Measurements from ENCODE around the gene NMT1. TPM values are rescaled to one million over a fixed set of nuclear protein-coding genes. Genes with fewer than 3 reads are reported as not detected.

The NMT1 gene
- total and polyA plus RNA-seq, 2 donors: 39.3 to 70.7 TPM

GRCh38 chr17:45132572-45133463 lies 71.7 kb downstream of the NMT1 start:
- Histone ChIP-seq H3K36me3 (ENCODE audit: control insufficient read depth in 2 of 2, insufficient read depth in 2 of 2, low read length in 1 of 2) (no peaks in the 10 kb centered on the region), H3K9me3 (ENCODE audit: control insufficient read depth in 2 of 2, insufficient read depth in 1 of 2, low read length in 1 of 2) (peaks cover 0 to 13% of the 10 kb centered on the region in 2 donors), H3K4me1 (ENCODE audit: control insufficient read depth in 2 of 2, insufficient read depth in 2 of 2, low read length in 2 of 2) (peaks cover 10 to 35% of the 10 kb centered on the region in 2 donors), H3K27me3 (ENCODE audit: control insufficient read depth in 2 of 2, insufficient read depth in 1 of 2, low read length in 1 of 2) (peaks cover 8 to 38% of the 10 kb centered on the region in 2 donors), H3K27ac (ENCODE audit: low read depth in 1 of 2, low read length in 1 of 2) (peak overlapping the region; percentile 78 to 90), H3K4me3 (ENCODE audit: low read length in 2 of 2) (peak overlapping the region; percentile 90 to 92)
- DNase-seq (ENCODE audit: low read depth in 6 of 9, low spot score in 9 of 9): peak in 6 of 9 donors; percentile 56 to 77 (median 60)
- WGBS: 1% methylated on average over 70 of the region's 71 CpGs

- peaks cover 0 to 13% of the 10 kb centered on the region in 2 donors for H3K9me3 ChIP-seq (ENCODE audit: control insufficient read depth in 2 of 2, insufficient read depth in 1 of 2, low read length in 1 of 2)
- WGBS: 6% methylated on average over 40 of the region's 40 CpGs
- peak within 1 kb of the TSS; percentile 51 to 65 for H3K4me3 ChIP-seq (ENCODE audit: low read length in 2 of 2)
- H3K27me3 ChIP-seq (ENCODE audit: control insufficient read depth in 2 of 2, insufficient read depth in 1 of 2, low read length in 1 of 2): peaks cover 11 to 34% of the 10 kb centered on the region in 2 donors
- peaks cover 10 to 35% of the 10 kb centered on the region in 2 donors for H3K4me1 ChIP-seq (ENCODE audit: control insufficient read depth in 2 of 2, insufficient read depth in 2 of 2, low read length in 2 of 2)
- H3K27ac ChIP-seq (ENCODE audit: low read depth in 1 of 2, low read length in 1 of 2): peak within 1 kb of the TSS; percentile 20 to 77
- peak; percentile 80 to 96 (median 90) for DNase-seq (ENCODE audit: low read depth in 6 of 9, low spot score in 9 of 9)
- H3K36me3 ChIP-seq (ENCODE audit: control insufficient read depth in 2 of 2, insufficient read depth in 2 of 2, low read length in 1 of 2): no peaks in the 10 kb centered on the region
Measured at GRCh38 chr17:45135192-45135977, 74.3 kb downstream of the NMT1 start, which contains the start of gene ACBD4. TSS of gene ACBD4 (plus strand) at chr17:45135687. CDS start at chr17:45136145, 458 bp downstream.

GRCh38 chr17:45135978-45136791 lies 75.1 kb downstream of the NMT1 start:
- H3K27ac ChIP-seq (ENCODE audit: low read depth in 1 of 2, low read length in 1 of 2): peak overlapping the region; percentile 20 to 60
- peaks cover 10 to 35% of the 10 kb centered on the region in 2 donors for H3K4me1 ChIP-seq (ENCODE audit: control insufficient read depth in 2 of 2, insufficient read depth in 2 of 2, low read length in 2 of 2)
- H3K4me3 ChIP-seq (ENCODE audit: low read length in 2 of 2): peak overlapping the region; percentile 51 to 65
- H3K9me3 ChIP-seq (ENCODE audit: control insufficient read depth in 2 of 2, insufficient read depth in 1 of 2, low read length in 1 of 2): peaks cover 0 to 13% of the 10 kb centered on the region in 2 donors
- H3K27me3 ChIP-seq (ENCODE audit: control insufficient read depth in 2 of 2, insufficient read depth in 1 of 2, low read length in 1 of 2): peaks cover 6 to 26% of the 10 kb centered on the region in 2 donors
- WGBS: 77% methylated on average over 21 of the region's 21 CpGs
- DNase-seq (ENCODE audit: low read depth in 6 of 9, low spot score in 9 of 9): no peak
- H3K36me3 ChIP-seq (ENCODE audit: control insufficient read depth in 2 of 2, insufficient read depth in 2 of 2, low read length in 1 of 2): no peaks in the 10 kb centered on the region

- Histone ChIP-seq H3K27me3 (ENCODE audit: control insufficient read depth in 2 of 2, insufficient read depth in 1 of 2, low read length in 1 of 2) (peaks cover 3 to 18% of the 10 kb centered on the region in 2 donors), H3K4me1 (ENCODE audit: control insufficient read depth in 2 of 2, insufficient read depth in 2 of 2, low read length in 2 of 2) (peaks cover 5 to 29% of the 10 kb centered on the region in 2 donors), H3K9me3 (ENCODE audit: control insufficient read depth in 2 of 2, insufficient read depth in 1 of 2, low read length in 1 of 2) (peaks cover 0 to 13% of the 10 kb centered on the region in 2 donors), H3K4me3 (ENCODE audit: low read length in 2 of 2) (no peak overlapping the region), H3K27ac (ENCODE audit: low read depth in 1 of 2, low read length in 1 of 2) (no peak overlapping the region), H3K36me3 (ENCODE audit: control insufficient read depth in 2 of 2, insufficient read depth in 2 of 2, low read length in 1 of 2) (no peaks in the 10 kb centered on the region)
- no peak for DNase-seq (ENCODE audit: low read depth in 6 of 9, low spot score in 9 of 9)
- WGBS: 97% methylated on average over 12 of the region's 12 CpGs
Measured at GRCh38 chr17:45136846-45137560, 75.9 kb downstream of the NMT1 start.

- no peak overlapping the region for H3K4me3 ChIP-seq (ENCODE audit: low read length in 2 of 2)
- 94% methylated on average over 11 of the region's 11 CpGs for WGBS
- no peaks in the 10 kb centered on the region for H3K36me3 ChIP-seq (ENCODE audit: control insufficient read depth in 2 of 2, insufficient read depth in 2 of 2, low read length in 1 of 2)
- peaks cover 4 to 26% of the 10 kb centered on the region in 2 donors for H3K4me1 ChIP-seq (ENCODE audit: control insufficient read depth in 2 of 2, insufficient read depth in 2 of 2, low read length in 2 of 2)
- H3K27me3 ChIP-seq (ENCODE audit: control insufficient read depth in 2 of 2, insufficient read depth in 1 of 2, low read length in 1 of 2): peaks cover 3 to 17% of the 10 kb centered on the region in 2 donors
- no peak for DNase-seq (ENCODE audit: low read depth in 6 of 9, low spot score in 9 of 9)
- H3K27ac ChIP-seq (ENCODE audit: low read depth in 1 of 2, low read length in 1 of 2): no peak overlapping the region
- H3K9me3 ChIP-seq (ENCODE audit: control insufficient read depth in 2 of 2, insufficient read depth in 1 of 2, low read length in 1 of 2): peaks cover 0 to 10% of the 10 kb centered on the region in 2 donors
Measured at GRCh38 chr17:45137561-45138305, 76.6 kb downstream of the NMT1 start.

GRCh38 chr17:45138911-45139532 lies 77.9 kb downstream of the NMT1 start:
- Histone ChIP-seq H3K36me3 (ENCODE audit: control insufficient read depth in 2 of 2, insufficient read depth in 2 of 2, low read length in 1 of 2) (no peaks in the 10 kb centered on the region), H3K9me3 (ENCODE audit: control insufficient read depth in 2 of 2, insufficient read depth in 1 of 2, low read length in 1 of 2) (peaks cover 0 to 7% of the 10 kb centered on the region in 2 donors), H3K27ac (ENCODE audit: low read depth in 1 of 2, low read length in 1 of 2) (no peak overlapping the region), H3K27me3 (ENCODE audit: control insufficient read depth in 2 of 2, insufficient read depth in 1 of 2, low read length in 1 of 2) (peaks cover 3 to 24% of the 10 kb centered on the region in 2 donors), H3K4me1 (ENCODE audit: control insufficient read depth in 2 of 2, insufficient read depth in 2 of 2, low read length in 2 of 2) (peaks cover 5 to 31% of the 10 kb centered on the region in 2 donors), H3K4me3 (ENCODE audit: low read length in 2 of 2) (no peak overlapping the region)
- DNase-seq (ENCODE audit: low read depth in 6 of 9, low spot score in 9 of 9): no peak
- WGBS: 96% methylated on average over 14 of the region's 14 CpGs

- Histone ChIP-seq H3K9me3 (ENCODE audit: control insufficient read depth in 2 of 2, insufficient read depth in 1 of 2, low read length in 1 of 2) (peaks cover 0 to 7% of the 10 kb centered on the region in 2 donors), H3K4me1 (ENCODE audit: control insufficient read depth in 2 of 2, insufficient read depth in 2 of 2, low read length in 2 of 2) (peaks cover 10 to 34% of the 10 kb centered on the region in 2 donors), H3K27ac (ENCODE audit: low read depth in 1 of 2, low read length in 1 of 2) (no peak overlapping the region), H3K4me3 (ENCODE audit: low read length in 2 of 2) (no peak overlapping the region), H3K27me3 (ENCODE audit: control insufficient read depth in 2 of 2, insufficient read depth in 1 of 2, low read length in 1 of 2) (peaks cover 3 to 28% of the 10 kb centered on the region in 2 donors), H3K36me3 (ENCODE audit: control insufficient read depth in 2 of 2, insufficient read depth in 2 of 2, low read length in 1 of 2) (no peaks in the 10 kb centered on the region)
- no peak for DNase-seq (ENCODE audit: low read depth in 6 of 9, low spot score in 9 of 9)
- WGBS: 94% methylated on average over 4 of the region's 4 CpGs
Measured at GRCh38 chr17:45139533-45139920, 78.4 kb downstream of the NMT1 start.

Measured in thymus (tissue), 11 donors.